WTC11 (cell line): ENCODE measurements around the gene YES1. TPM values are rescaled to one million over a fixed set of nuclear protein-coding genes. Genes with fewer than 3 reads are reported as not detected.
"Not testable (repeated sequence)": the region's sequence is repeated elsewhere in the genome, so short reads cannot be mapped to it uniquely, and the experiment has no call there.

ENCODE experiments used
- ATAC-seq: fragments of 200-7000 bp; cut with Tn5 transposase; 2 replicates; pipeline ENCODE4 v1.10.0; 2021; ENCODE audit warnings: mild to moderate bottlenecking, moderate library complexity
- CTCF ChIA-PET: fragments of 300-600 bp; sonication (Branson Sonifier 250); formaldehyde crosslinking; loops from one replicate; lab custom pipeline; 2021; ENCODE audit warnings: antibody characterized with exemption; lab: Charles Lee
- POLR2A ChIA-PET: fragments of 350-600 bp; sonication (Branson Sonifier 250); formaldehyde crosslinking; loops from one replicate; lab custom pipeline; 2021; ENCODE audit warnings: antibody characterized with exemption; lab: Charles Lee
- DNase-seq: peaks from one replicate; pipeline ENCODE4 v3.0.0; 2021; ENCODE audit warnings: low spot score
- H3K27ac Mint-ChIP-seq: 2 replicates; pipeline ENCODE4 v1.8.0; 2021; ENCODE audit warnings: mixed read lengths
- H3K27me3 Mint-ChIP-seq: 2 replicates; pipeline ENCODE4 v1.8.0; 2021; ENCODE audit warnings: low read depth, mild to moderate bottlenecking, moderate library complexity, mixed read lengths
- H3K36me3 Mint-ChIP-seq: 2 replicates; pipeline ENCODE4 v1.8.0; 2021; ENCODE audit warnings: mixed read lengths
- H3K4me1 Mint-ChIP-seq: 2 replicates; pipeline ENCODE4 v1.8.0; 2022; ENCODE audit warnings: mixed read lengths
- H3K4me3 Mint-ChIP-seq: 2 replicates; pipeline ENCODE4 v1.8.0; 2021; ENCODE audit warnings: mild to moderate bottlenecking, moderate library complexity, mixed read lengths
- H3K9me3 Mint-ChIP-seq: 2 replicates; pipeline ENCODE4 v1.8.0; 2021; ENCODE audit warnings: mixed read lengths
- CBFB ChIP-seq: sonication (generic); formaldehyde crosslinking; IDR thresholded peaks from 2 replicates; pipeline ENCODE4 v1.8.1; 2022; ENCODE audit warnings: mild to moderate bottlenecking, low read depth, missing genetic modification reagents
- CREM ChIP-seq: sonication (generic); formaldehyde crosslinking; IDR thresholded peaks from 2 replicates; pipeline ENCODE4 v1.8.1; 2022; ENCODE audit warnings: mild to moderate bottlenecking, missing genetic modification reagents, moderate library complexity
- E2F1 ChIP-seq: sonication (generic); formaldehyde crosslinking; IDR thresholded peaks from 2 replicates; pipeline ENCODE4 v1.8.0; 2022; ENCODE audit warnings: mild to moderate bottlenecking, missing genetic modification reagents
- EMX1 ChIP-seq: fragments of 250-450 bp; sonication (Bioruptor Pico); IDR thresholded peaks from 2 replicates; pipeline ENCODE4 v1.8.0; 2021; ENCODE audit warnings: mild to moderate bottlenecking
- ETV6 ChIP-seq: sonication (generic); formaldehyde crosslinking; IDR thresholded peaks from 2 replicates; pipeline ENCODE4 v1.8.1; 2022; ENCODE audit warnings: mild to moderate bottlenecking, missing genetic modification reagents
- GRHL2 ChIP-seq: fragments of 250-450 bp; sonication (Bioruptor Pico); IDR thresholded peaks from 2 replicates; pipeline ENCODE4 v1.8.0; 2022; ENCODE audit warnings: mild to moderate bottlenecking, moderate library complexity; ENCODE audit not compliant: insufficient replicate concordance, severe bottlenecking
- JUN ChIP-seq: sonication (generic); formaldehyde crosslinking; IDR thresholded peaks from 2 replicates; pipeline ENCODE4 v1.8.0; 2023; ENCODE audit warnings: mild to moderate bottlenecking, missing genetic modification reagents
- NFYB ChIP-seq: sonication (generic); formaldehyde crosslinking; conservative IDR thresholded peaks from 2 replicates; pipeline ENCODE4 v1.8.0; 2022; ENCODE audit warnings: low read depth, missing genetic modification reagents
- TP53 ChIP-seq: sonication (generic); formaldehyde crosslinking; IDR thresholded peaks from 2 replicates; pipeline ENCODE4 v1.8.1; 2023; ENCODE audit warnings: mild to moderate bottlenecking, missing genetic modification reagents
- ZBTB21 ChIP-seq: sonication (generic); formaldehyde crosslinking; IDR thresholded peaks from 2 replicates; pipeline ENCODE4 v1.8.1; 2023; ENCODE audit warnings: mild to moderate bottlenecking, missing genetic modification reagents, borderline replicate concordance
- ZNF121 ChIP-seq: sonication (generic); formaldehyde crosslinking; IDR thresholded peaks from 2 replicates; pipeline ENCODE4 v1.8.0; 2023; ENCODE audit warnings: missing genetic modification reagents
- ZNF671 ChIP-seq: fragments of 250-450 bp; sonication (Bioruptor Pico); IDR thresholded peaks from 2 replicates; pipeline ENCODE4 v1.8.0; 2021; ENCODE audit warnings: mild to moderate bottlenecking
- total RNA-seq: library from RNA; stranded (reverse); gene quantifications from 3 replicates; pipeline ENCODE4 v1.2.3, GENCODE V29; 2021
- TF ChIP-seq, protein P1 (sequence below): sonication (generic); formaldehyde crosslinking; IDR thresholded peaks from 2 replicates; pipeline ENCODE4 v1.8.1; 2023; ENCODE audit warnings: mild to moderate bottlenecking, missing genetic modification reagents
- TF ChIP-seq, protein P2 (sequence below): fragments of 200-600 bp; IDR thresholded peaks from 2 replicates; pipeline ENCODE4 v1.8.0; 2022; ENCODE audit warnings: antibody characterized with exemption
- TF ChIP-seq, protein P3 (sequence below): sonication (generic); formaldehyde crosslinking; IDR thresholded peaks from 2 replicates; pipeline ENCODE4 v1.8.1; 2022; ENCODE audit warnings: mild to moderate bottlenecking, missing genetic modification reagents, moderate library complexity, borderline replicate concordance
- TF ChIP-seq, protein P4 (sequence below): sonication (generic); formaldehyde crosslinking; IDR thresholded peaks from 2 replicates; pipeline ENCODE4 v1.8.1; 2023; ENCODE audit warnings: mild to moderate bottlenecking, missing genetic modification reagents, borderline replicate concordance

YES1 gene
- total RNA-seq, 1 experiment from 2014 or later, result 113 TPM

DNA sequence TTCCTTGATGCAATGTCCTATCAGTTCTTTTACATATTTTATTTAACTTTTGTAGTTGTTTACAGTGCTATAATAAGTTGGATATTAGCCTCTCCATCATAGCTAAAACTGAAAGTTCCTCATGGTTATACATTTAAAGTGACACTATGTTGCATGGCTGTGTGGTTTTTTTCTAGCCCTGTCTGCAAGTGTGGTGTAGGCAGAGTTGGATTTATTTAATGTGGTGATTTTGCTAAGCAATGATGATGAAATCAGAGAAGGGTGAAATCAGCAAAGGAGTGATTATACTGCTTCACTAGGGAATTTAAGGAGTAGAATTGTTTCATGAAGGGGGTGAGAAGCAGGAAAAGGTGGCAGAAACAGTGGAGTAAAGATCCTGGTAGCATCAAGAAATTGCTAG lies 81.3 kb downstream of the YES1 start (continued):
- TF ChIP-seq, protein P1, sequence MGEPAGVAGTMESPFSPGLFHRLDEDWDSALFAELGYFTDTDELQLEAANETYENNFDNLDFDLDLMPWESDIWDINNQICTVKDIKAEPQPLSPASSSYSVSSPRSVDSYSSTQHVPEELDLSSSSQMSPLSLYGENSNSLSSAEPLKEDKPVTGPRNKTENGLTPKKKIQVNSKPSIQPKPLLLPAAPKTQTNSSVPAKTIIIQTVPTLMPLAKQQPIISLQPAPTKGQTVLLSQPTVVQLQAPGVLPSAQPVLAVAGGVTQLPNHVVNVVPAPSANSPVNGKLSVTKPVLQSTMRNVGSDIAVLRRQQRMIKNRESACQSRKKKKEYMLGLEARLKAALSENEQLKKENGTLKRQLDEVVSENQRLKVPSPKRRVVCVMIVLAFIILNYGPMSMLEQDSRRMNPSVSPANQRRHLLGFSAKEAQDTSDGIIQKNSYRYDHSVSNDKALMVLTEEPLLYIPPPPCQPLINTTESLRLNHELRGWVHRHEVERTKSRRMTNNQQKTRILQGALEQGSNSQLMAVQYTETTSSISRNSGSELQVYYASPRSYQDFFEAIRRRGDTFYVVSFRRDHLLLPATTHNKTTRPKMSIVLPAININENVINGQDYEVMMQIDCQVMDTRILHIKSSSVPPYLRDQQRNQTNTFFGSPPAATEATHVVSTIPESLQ (CRISPR knock-in tag), result no peak
- TF ChIP-seq, all 79 proteins: peak for 0

- ATAC-seq, result peak; percentile 97
- peaks cover 27% of the 10 kb centered on the region for H3K36me3 Mint-ChIP-seq
- H3K4me1 Mint-ChIP-seq, POLR2A ChIA-PET, H3K9me3 Mint-ChIP-seq, CTCF ChIA-PET: not testable (repeated sequence)
- peak; percentile 75; the same call in 1 of the 2 replicates for TF ChIP-seq ZNF121 (CRISPR knock-in tag)
- TF ChIP-seq, all 79 proteins: peak for 1; not testable (repeated sequence) for 78
- not testable (repeated sequence) for H3K4me3 Mint-ChIP-seq, H3K27me3 Mint-ChIP-seq
- peak; percentile 29 for DNase-seq
- peak overlapping the region; percentile 42; the same call in 1 of the 2 replicates for H3K27ac Mint-ChIP-seq
Observed at GRCh38 chr18:730120-730519, 81.9 kb downstream of the YES1 start.

- CTCF ChIA-PET, result interaction anchor here (2.1 kb wide), 1 partner anchor 13 kb away, joined by 7 read pairs; the partner anchor contains the start of gene ENOSF1
- POLR2A ChIA-PET, result no interaction called here
- no peak for ATAC-seq
- no peak overlapping the region for H3K4me3 Mint-ChIP-seq
- no peak overlapping the region for H3K27ac Mint-ChIP-seq
- H3K9me3 Mint-ChIP-seq, result no peaks in the 10 kb centered on the region
- no peaks in the 10 kb centered on the region for H3K27me3 Mint-ChIP-seq
- no peaks in the 10 kb centered on the region for H3K4me1 Mint-ChIP-seq
- TF ChIP-seq GRHL2 (CRISPR knock-in tag), result no peak
- TF ChIP-seq JUN (CRISPR knock-in tag), result no peak
- H3K36me3 Mint-ChIP-seq, result peaks cover 27% of the 10 kb centered on the region
- no peak for DNase-seq
Observed at GRCh38 chr18:725646-726045, 86.4 kb downstream of the YES1 start.

GRCh38 chr18:723541-724080 lies 88.4 kb downstream of the YES1 start:
- H3K36me3 Mint-ChIP-seq, result peaks cover 19% of the 10 kb centered on the region
- no peak overlapping the region for H3K4me3 Mint-ChIP-seq
- no peaks in the 10 kb centered on the region for H3K4me1 Mint-ChIP-seq
- no peaks in the 10 kb centered on the region for H3K27me3 Mint-ChIP-seq
- no peak for TF ChIP-seq TP53 (CRISPR knock-in tag)
- TF ChIP-seq ZNF671 (CRISPR knock-in tag), result no peak
- TF ChIP-seq, protein P2, sequence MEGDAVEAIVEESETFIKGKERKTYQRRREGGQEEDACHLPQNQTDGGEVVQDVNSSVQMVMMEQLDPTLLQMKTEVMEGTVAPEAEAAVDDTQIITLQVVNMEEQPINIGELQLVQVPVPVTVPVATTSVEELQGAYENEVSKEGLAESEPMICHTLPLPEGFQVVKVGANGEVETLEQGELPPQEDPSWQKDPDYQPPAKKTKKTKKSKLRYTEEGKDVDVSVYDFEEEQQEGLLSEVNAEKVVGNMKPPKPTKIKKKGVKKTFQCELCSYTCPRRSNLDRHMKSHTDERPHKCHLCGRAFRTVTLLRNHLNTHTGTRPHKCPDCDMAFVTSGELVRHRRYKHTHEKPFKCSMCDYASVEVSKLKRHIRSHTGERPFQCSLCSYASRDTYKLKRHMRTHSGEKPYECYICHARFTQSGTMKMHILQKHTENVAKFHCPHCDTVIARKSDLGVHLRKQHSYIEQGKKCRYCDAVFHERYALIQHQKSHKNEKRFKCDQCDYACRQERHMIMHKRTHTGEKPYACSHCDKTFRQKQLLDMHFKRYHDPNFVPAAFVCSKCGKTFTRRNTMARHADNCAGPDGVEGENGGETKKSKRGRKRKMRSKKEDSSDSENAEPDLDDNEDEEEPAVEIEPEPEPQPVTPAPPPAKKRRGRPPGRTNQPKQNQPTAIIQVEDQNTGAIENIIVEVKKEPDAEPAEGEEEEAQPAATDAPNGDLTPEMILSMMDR, result no peak
- no peak for TF ChIP-seq ETV6 (CRISPR knock-in tag)
- TF ChIP-seq, protein P3, sequence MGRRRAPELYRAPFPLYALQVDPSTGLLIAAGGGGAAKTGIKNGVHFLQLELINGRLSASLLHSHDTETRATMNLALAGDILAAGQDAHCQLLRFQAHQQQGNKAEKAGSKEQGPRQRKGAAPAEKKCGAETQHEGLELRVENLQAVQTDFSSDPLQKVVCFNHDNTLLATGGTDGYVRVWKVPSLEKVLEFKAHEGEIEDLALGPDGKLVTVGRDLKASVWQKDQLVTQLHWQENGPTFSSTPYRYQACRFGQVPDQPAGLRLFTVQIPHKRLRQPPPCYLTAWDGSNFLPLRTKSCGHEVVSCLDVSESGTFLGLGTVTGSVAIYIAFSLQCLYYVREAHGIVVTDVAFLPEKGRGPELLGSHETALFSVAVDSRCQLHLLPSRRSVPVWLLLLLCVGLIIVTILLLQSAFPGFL (CRISPR knock-in tag), result no peak
- no peak for TF ChIP-seq E2F1
- TF ChIP-seq NFYB (CRISPR knock-in tag), result no peak
- no peak for TF ChIP-seq CREM (CRISPR knock-in tag)
- TF ChIP-seq CBFB, result no peak
- no peak for TF ChIP-seq ZBTB21
- TF ChIP-seq EMX1 (CRISPR knock-in tag), result no peak
- TF ChIP-seq, protein P4, sequence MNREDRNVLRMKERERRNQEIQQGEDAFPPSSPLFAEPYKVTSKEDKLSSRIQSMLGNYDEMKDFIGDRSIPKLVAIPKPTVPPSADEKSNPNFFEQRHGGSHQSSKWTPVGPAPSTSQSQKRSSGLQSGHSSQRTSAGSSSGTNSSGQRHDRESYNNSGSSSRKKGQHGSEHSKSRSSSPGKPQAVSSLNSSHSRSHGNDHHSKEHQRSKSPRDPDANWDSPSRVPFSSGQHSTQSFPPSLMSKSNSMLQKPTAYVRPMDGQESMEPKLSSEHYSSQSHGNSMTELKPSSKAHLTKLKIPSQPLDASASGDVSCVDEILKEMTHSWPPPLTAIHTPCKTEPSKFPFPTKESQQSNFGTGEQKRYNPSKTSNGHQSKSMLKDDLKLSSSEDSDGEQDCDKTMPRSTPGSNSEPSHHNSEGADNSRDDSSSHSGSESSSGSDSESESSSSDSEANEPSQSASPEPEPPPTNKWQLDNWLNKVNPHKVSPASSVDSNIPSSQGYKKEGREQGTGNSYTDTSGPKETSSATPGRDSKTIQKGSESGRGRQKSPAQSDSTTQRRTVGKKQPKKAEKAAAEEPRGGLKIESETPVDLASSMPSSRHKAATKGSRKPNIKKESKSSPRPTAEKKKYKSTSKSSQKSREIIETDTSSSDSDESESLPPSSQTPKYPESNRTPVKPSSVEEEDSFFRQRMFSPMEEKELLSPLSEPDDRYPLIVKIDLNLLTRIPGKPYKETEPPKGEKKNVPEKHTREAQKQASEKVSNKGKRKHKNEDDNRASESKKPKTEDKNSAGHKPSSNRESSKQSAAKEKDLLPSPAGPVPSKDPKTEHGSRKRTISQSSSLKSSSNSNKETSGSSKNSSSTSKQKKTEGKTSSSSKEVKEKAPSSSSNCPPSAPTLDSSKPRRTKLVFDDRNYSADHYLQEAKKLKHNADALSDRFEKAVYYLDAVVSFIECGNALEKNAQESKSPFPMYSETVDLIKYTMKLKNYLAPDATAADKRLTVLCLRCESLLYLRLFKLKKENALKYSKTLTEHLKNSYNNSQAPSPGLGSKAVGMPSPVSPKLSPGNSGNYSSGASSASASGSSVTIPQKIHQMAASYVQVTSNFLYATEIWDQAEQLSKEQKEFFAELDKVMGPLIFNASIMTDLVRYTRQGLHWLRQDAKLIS (CRISPR knock-in tag), result no peak
- POLR2A ChIA-PET, result no interaction called here
- ATAC-seq (no peak), DNase-seq (no peak)
- H3K27ac Mint-ChIP-seq, result no peak overlapping the region
- CTCF ChIA-PET, result no interaction called here
- no peaks in the 10 kb centered on the region for H3K9me3 Mint-ChIP-seq
